Psoas muscle (tissue), 8 donors: ENCODE results near the gene SSNA1. TPM values are rescaled to one million over a fixed set of nuclear protein-coding genes. Genes with fewer than 3 reads are reported as not detected.

ENCODE experiments used
- ATAC-seq, 4 donors: fragments of 200-7000 bp; cut with Tn5 transposase; one replicate each; pipeline ENCODE4 v1.9.1; 2020; ENCODE audit warnings: moderate library complexity in 3 of 4, mild to moderate bottlenecking in 2 of 4
- DNase-seq, 2 donors: peaks; one replicate each; pipeline ENCODE4 v3.0.0-alpha.2; 2020
- H3K27ac ChIP-seq: fragments of 200-600 bp; one replicate; pipeline ENCODE4 v1.8.0; 2022
- H3K27me3 ChIP-seq, 3 donors: fragments of 200-600 bp in 1 of 3; one replicate each; pipeline versions ENCODE4 v1.6.1 to v1.8.0; 2013 to 2022; ENCODE audit warnings: low read length in 2 of 3, mild to moderate bottlenecking in 2 of 3, moderate library complexity in 1 of 3; ENCODE audit not compliant: insufficient read depth in 3 of 3
- H3K36me3 ChIP-seq, 2 donors: fragments of 200-600 bp in 1 of 2; one replicate each; pipeline versions ENCODE4 v1.6.1 to v1.8.0; 2013 to 2022; ENCODE audit warnings: low read depth in 1 of 2, mild to moderate bottlenecking in 1 of 2, moderate library complexity in 1 of 2; ENCODE audit not compliant: insufficient read depth in 1 of 2
- H3K4me1 ChIP-seq: fragments of 200-600 bp; one replicate; pipeline ENCODE4 v1.8.0; 2022
- H3K4me3 ChIP-seq: fragments of 200-600 bp; one replicate; pipeline ENCODE4 v1.8.0; 2022; ENCODE audit warnings: mild to moderate bottlenecking
- H3K9me3 ChIP-seq: fragments of 200-600 bp; one replicate; pipeline ENCODE4 v1.8.0; 2022
- WGBS, 3 donors: extraction: QIAGEN DNeasy Blood & Tissue Kit; methylation state at CpG; one replicate each; pipeline versions ENCODE4 v1.1.6 to v1.1.7; 2013; 5-methylcytosine and 5-hydroxymethylcytosine counted together
- intact Hi-C, 2 donors: fragments of 100-400 bp; cut with DNase I; formaldehyde crosslinking; loops; one replicate each; pipeline versions ENCODE4 v1.11.0 to v1.14.2; 2022
- polyA plus RNA-seq, 3 donors: library from polyadenylated mRNA; stranded (reverse); fragments of 200-250 nt; gene quantifications; one replicate each; pipeline ENCODE4 v1.2.3, GENCODE V29; 2013
- total RNA-seq, 4 donors: library from RNA; stranded (reverse); fragmentation: NEBNext Ultra II Directional in 2 of 4; extraction: Animal tissue kit (Norgen Biotek cat#: 25700) in 2 of 4; gene quantifications; one replicate each; pipeline versions ENCODE4 v1.2.1 to v1.2.4, GENCODE V29; 2021 to 2023
- TF ChIP-seq, protein P1 (sequence below): fragments of 200-600 bp; IDR thresholded peaks from one replicate; pipeline ENCODE4 v1.8.0; 2022; ENCODE audit warnings: antibody characterized with exemption
- donor health status: healthy with polysubstance abuse.
- donor health status: DM: no; HTN: no; CAD: no; lungs with moderate emphysema.
- donor health status: Bipolar disorder and iron deficiency.
- donor health status: healthy.
- donor health status: DM: yes; HTN: yes; CAD: no.
- donor health status: DM: no; HTN: no; CAD: no.
- donor health status: DM: no; HTN: no; CAD: no.
- donor health status: DM: yes; HTN: yes; CAD: no.

Gene SSNA1
- total and polyA plus RNA-seq, 7 donors: 51.5 to 176 (median 65.4) TPM

DNA sequence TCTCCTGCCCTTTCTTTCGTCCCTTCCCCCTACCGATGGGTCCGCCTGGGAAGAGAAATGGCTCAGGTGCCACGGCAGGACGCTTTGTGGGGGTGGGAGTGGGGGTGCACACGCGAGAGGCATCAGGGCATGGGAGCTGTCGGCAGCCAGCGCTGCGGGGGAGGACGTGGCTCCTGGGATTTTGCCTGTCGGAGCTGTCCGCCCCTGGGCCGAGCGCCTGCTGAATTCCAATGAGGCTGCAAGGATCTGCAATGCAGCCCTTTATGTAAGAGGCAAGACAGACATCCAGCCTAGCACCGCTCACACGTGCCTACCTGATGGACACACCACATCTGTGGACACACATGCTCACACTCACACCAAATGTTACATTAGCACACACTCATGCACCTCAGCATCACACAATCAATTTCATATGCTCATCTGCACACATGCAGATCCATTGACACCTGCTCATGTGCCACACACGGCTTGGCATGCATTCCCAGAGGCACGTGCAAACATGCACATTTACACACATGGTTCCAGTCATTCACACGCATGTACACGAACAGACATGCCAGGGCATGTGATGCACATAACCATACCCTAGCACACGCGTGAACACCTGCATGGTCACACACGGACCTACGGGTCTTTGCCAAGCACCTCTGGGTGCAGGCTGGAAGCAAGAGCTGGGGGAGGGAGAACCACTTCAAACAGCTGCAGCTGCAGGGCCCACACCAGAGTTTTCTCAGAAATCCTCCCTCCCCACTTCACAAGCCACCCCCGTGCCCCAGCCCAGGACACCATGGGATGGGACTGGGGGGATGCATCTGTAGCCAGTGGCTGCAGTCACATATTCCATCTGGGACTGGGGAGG is 48.1 kb upstream of the SSNA1 start:
- Histone ChIP-seq H3K27me3 (peaks cover 0 to 92% (median 50%) of the 10 kb centered on the region in 3 donors), H3K4me3 (no peak overlapping the region), H3K27ac (no peak overlapping the region), H3K4me1 (no peaks in the 10 kb centered on the region), H3K9me3 (no peaks in the 10 kb centered on the region), H3K36me3 (no peaks in the 10 kb centered on the region)
- intact Hi-C loops: no loop called here
- ATAC-seq (no peak), DNase-seq (no peak)
- WGBS, 3 donors: 52 to 55% (median 53%) methylated on average over 26 of the region's 26 CpGs
- TF ChIP-seq, protein P1, sequence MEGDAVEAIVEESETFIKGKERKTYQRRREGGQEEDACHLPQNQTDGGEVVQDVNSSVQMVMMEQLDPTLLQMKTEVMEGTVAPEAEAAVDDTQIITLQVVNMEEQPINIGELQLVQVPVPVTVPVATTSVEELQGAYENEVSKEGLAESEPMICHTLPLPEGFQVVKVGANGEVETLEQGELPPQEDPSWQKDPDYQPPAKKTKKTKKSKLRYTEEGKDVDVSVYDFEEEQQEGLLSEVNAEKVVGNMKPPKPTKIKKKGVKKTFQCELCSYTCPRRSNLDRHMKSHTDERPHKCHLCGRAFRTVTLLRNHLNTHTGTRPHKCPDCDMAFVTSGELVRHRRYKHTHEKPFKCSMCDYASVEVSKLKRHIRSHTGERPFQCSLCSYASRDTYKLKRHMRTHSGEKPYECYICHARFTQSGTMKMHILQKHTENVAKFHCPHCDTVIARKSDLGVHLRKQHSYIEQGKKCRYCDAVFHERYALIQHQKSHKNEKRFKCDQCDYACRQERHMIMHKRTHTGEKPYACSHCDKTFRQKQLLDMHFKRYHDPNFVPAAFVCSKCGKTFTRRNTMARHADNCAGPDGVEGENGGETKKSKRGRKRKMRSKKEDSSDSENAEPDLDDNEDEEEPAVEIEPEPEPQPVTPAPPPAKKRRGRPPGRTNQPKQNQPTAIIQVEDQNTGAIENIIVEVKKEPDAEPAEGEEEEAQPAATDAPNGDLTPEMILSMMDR: no peak

DNA sequence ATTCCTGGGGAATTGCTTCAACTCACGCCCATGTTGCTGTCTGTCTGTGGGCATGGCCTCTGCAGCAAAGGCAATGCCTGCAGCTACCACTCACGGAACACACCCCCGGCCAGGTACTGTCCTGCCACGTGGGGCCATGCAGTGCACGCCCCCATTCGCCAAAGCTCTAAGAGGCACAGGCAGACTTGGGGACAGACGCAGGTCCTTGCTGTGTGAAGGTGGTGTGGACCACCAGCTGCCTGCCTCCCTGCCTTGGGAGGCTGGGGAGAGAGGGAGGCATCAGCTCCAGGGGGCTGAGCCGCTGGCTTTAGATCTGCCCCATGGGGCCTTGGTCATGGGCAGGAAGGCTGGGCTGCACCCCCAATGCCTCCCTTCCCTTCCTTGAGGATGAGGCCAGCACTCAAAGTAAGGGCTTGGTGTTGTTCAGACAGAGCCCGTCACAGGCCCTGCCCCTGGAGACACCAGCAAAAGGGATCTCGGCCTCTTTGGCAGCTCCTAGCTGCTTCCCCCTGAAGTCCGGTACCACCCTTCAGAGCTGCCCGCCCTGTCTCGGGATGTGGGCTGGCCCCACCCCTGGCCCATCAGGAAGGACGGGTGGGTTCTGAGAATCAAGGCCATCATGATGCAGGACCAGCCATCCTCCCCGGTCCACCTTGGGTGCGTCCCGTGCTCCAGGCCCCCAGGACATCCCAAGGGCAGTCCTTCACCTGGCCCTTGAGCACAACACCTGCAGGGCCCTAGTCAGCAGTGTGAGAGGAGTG is 47.2 kb upstream of the SSNA1 start:
- intact Hi-C loops: no loop called here
- TF ChIP-seq, protein P1: no peak
- 66 to 69% (median 67%) methylated on average over 16 to 17 of the region's 17 CpGs for WGBS, 3 donors
- H3K27ac ChIP-seq: no peak overlapping the region
- ATAC-seq (no peak), DNase-seq (no peak)
- peaks cover 0 to 91% (median 48%) of the 10 kb centered on the region in 3 donors for H3K27me3 ChIP-seq
- H3K4me3 ChIP-seq: no peak overlapping the region
- H3K36me3 ChIP-seq: no peaks in the 10 kb centered on the region
- H3K9me3 ChIP-seq: no peaks in the 10 kb centered on the region
- no peaks in the 10 kb centered on the region for H3K4me1 ChIP-seq

DNA sequence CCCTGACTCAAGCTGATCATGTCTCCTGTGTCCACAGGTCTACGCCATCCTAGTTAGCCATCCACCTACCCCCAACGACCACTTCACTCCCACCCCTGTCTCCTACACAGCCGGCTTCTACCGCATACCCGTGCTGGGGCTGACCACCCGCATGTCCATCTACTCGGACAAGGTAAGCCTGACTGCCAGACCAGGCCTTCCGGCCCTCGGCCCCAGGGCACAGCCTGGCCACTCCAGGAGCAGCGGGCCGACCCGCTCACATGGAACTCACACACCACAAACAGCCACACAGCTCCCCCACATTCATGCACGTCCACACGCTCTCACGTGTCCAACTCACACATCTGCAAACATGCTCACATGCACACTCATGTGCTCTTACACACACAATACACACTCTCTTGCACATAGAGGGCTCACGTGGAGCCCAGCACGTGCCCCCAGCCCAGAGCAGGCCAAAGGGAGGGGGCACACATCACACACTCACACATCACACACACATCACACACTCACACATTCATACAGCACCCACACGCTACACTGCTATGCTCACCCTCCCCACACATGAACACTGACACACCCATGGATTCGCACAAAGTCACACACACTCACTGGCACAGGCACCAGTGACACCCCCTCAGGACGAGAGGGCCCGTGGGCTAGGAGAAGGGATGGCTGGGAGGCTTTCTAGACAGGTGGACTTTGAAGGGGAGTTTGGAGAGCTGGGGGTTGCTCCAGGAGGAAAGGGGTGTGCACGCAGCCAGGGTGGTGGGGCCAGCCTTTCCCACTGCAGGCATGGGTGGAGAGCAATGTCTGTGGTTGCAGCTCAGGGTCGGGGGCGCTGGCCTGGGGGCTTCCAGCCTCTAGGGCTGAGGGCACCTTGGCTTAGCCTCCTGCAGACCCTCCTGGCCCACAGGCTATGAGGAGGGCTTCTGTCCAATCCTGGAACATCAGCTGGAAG is 46.2 kb upstream of the SSNA1 start:
- H3K4me1 ChIP-seq: no peaks in the 10 kb centered on the region
- no peak overlapping the region for H3K4me3 ChIP-seq
- no peak for ATAC-seq
- no peaks in the 10 kb centered on the region for H3K9me3 ChIP-seq
- H3K36me3 ChIP-seq: no peaks in the 10 kb centered on the region
- H3K27ac ChIP-seq: no peak overlapping the region
- 68 to 75% (median 70%) methylated on average over 23 to 24 of the region's 24 CpGs for WGBS, 3 donors
- TF ChIP-seq, protein P1: no peak
- DNase-seq: no peak
- intact Hi-C loops: no loop called here
- peaks cover 0 to 89% (median 44%) of the 10 kb centered on the region in 3 donors for H3K27me3 ChIP-seq

DNA sequence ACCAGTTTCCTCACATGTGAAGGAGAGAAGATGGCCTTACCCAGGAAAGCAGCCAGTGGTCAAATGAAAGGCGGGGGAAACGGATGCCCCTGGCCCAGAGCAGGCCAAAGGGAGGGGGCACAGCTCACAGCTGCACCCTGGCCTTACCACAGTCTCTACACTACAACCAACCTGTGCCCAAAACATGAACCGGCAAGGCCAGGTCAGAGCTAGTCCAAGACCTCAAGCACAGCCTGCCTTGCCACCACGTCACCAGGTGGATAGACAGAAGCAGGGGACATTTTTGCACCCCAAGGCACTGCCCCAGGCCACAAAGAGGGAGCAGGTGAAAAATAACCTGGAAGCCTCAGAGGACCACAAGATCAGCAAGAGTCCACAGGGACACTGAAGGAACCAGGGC is 45.0 kb upstream of the SSNA1 start:
- DNase-seq (no peak), ATAC-seq (no peak)
- Histone ChIP-seq H3K36me3 (no peaks in the 10 kb centered on the region), H3K9me3 (no peaks in the 10 kb centered on the region), H3K4me1 (no peaks in the 10 kb centered on the region), H3K27me3 (peaks cover 0 to 88% (median 39%) of the 10 kb centered on the region in 3 donors), H3K27ac (no peak overlapping the region), H3K4me3 (no peak overlapping the region)
- intact Hi-C loops: no loop called here
- TF ChIP-seq, protein P1: no peak
- 40 to 56% (median 48%) methylated on average over 4 of the region's 4 CpGs for WGBS, 3 donors
